Thoracic aorta (tissue), 2 donors: ENCODE measurements around the gene KCTD3. TPM values are rescaled to one million over a fixed set of nuclear protein-coding genes. Genes with fewer than 3 reads are reported as not detected.

ENCODE experiments used
- ATAC-seq: fragments of 150-250 bp; one replicate; pipeline ENCODE4 v1.8.0; 2017; ENCODE audit warnings: low read depth; ENCODE audit not compliant: insufficient number of reproducible peaks, low FRiP score
- DNase-seq: peaks from one replicate; pipeline ENCODE4 v3.0.0-alpha.2; 2020; ENCODE audit warnings: low spot score
- H3K27ac ChIP-seq, 2 donors: fragments of 200-600 bp; sonication (generic); 1 replicate in 1 of 2; 2 replicates in 1 of 2; pipeline ENCODE4 v1.5.1; 2016; ENCODE audit warnings: mild to moderate bottlenecking in 2 of 2, moderate library complexity in 2 of 2
- H3K27me3 ChIP-seq: fragments of 200-600 bp; sonication (generic); replicated peaks from 2 replicates; pipeline ENCODE4 v1.6.0; 2016; ENCODE audit warnings: mild to moderate bottlenecking; ENCODE audit not compliant: insufficient read depth
- H3K36me3 ChIP-seq: fragments of 200-600 bp; sonication (generic); one replicate; pipeline ENCODE4 v1.5.1; 2016
- H3K4me1 ChIP-seq, 2 donors: fragments of 200-600 bp; sonication (generic); 1 replicate in 1 of 2; 2 replicates in 1 of 2; pipeline versions ENCODE4 v1.5.1 to v1.6.0; 2016; ENCODE audit warnings: low read depth in 2 of 2, mild to moderate bottlenecking in 1 of 2; ENCODE audit not compliant: control insufficient read depth in 1 of 2
- H3K4me3 ChIP-seq: fragments of 200-600 bp; sonication (generic); 2 replicates; pipeline ENCODE4 v1.5.1; 2016; ENCODE audit warnings: mild to moderate bottlenecking
- H3K9me3 ChIP-seq: fragments of 200-600 bp; sonication (generic); 2 replicates; pipeline ENCODE4 v1.5.1; 2016
- CTCF ChIP-seq: fragments of 200-600 bp; sonication (generic); IDR thresholded peaks from one replicate; pipeline ENCODE4 v1.5.1; 2019; ENCODE audit warnings: antibody characterized with exemption
- total RNA-seq, 2 donors: library from RNA; depleted of rRNA; stranded (reverse); fragments of >200 nt; gene quantifications; one replicate each; pipeline versions ENCODE4 v1.1.0 to v1.2.3, GENCODE V29; 2016

Gene KCTD3
- total RNA-seq, 2 donors from 2014 or later: 31.0 to 50.7 TPM

DNA sequence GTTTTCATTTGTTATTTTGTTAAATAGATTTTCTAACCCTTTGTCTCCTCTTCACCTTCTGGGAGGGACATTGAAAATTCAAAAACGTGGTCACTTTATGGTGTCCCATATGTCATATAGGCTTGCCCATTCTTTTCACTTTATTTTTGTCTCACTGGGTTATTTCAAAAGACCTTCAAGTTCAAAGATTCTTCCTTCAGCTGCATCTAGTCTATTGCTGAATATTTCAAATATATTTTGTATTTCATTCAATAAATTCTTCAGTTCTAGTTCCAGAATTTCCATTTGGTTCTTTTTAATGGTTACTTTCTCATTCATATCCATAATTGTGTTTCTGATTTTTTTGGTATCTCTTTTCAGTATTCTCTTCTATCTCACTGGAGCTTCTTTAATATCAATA lies 11.6 kb upstream of the KCTD3 start:
- no peaks in the 10 kb centered on the region for H3K36me3 ChIP-seq
- TF ChIP-seq CTCF: no peak
- no peak for DNase-seq
- peaks cover 7% of the 10 kb centered on the region for H3K9me3 ChIP-seq
- H3K27ac ChIP-seq: no peak overlapping the region
- H3K4me1 ChIP-seq: no peaks in the 10 kb centered on the region
- H3K27me3 ChIP-seq: no peaks in the 10 kb centered on the region
- H3K4me3 ChIP-seq: no peak overlapping the region
- ATAC-seq: no peak

GRCh38 chr1:215556996-215557395 lies 10.1 kb upstream of the KCTD3 start:
- Histone ChIP-seq H3K9me3 (peaks cover 7% of the 10 kb centered on the region), H3K27me3 (no peaks in the 10 kb centered on the region), H3K4me1 (no peaks in the 10 kb centered on the region), H3K4me3 (no peak overlapping the region), H3K36me3 (no peaks in the 10 kb centered on the region), H3K27ac (no peak overlapping the region)
- ATAC-seq: no peak
- no peak for TF ChIP-seq CTCF
- DNase-seq: no peak

DNA sequence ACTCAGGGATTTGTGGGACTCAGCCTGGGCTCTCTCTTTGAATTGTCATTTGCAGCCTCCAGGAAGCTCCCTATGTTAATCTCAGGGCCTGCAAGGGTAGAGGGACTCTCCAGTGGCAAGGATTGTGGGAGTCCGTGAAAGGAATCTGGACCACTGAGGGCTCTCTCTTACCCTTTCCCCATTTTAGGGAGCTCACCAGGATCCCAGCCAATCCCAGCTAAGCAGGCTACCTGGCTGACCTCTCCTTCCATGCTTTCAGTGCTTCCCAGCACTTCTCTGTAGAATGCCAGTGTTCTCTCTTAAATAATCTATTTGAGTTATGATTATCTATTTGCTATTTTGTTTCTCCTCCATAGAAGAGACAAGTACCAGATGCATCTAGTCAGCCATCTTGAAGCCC lies 9.6 kb upstream of the KCTD3 start:
- H3K4me1 ChIP-seq: no peaks in the 10 kb centered on the region
- peaks cover 7% of the 10 kb centered on the region for H3K9me3 ChIP-seq
- TF ChIP-seq CTCF: no peak
- no peak overlapping the region for H3K4me3 ChIP-seq
- no peaks in the 10 kb centered on the region for H3K36me3 ChIP-seq
- H3K27ac ChIP-seq: no peak overlapping the region
- ATAC-seq: no peak
- no peak for DNase-seq
- H3K27me3 ChIP-seq: no peaks in the 10 kb centered on the region

DNA sequence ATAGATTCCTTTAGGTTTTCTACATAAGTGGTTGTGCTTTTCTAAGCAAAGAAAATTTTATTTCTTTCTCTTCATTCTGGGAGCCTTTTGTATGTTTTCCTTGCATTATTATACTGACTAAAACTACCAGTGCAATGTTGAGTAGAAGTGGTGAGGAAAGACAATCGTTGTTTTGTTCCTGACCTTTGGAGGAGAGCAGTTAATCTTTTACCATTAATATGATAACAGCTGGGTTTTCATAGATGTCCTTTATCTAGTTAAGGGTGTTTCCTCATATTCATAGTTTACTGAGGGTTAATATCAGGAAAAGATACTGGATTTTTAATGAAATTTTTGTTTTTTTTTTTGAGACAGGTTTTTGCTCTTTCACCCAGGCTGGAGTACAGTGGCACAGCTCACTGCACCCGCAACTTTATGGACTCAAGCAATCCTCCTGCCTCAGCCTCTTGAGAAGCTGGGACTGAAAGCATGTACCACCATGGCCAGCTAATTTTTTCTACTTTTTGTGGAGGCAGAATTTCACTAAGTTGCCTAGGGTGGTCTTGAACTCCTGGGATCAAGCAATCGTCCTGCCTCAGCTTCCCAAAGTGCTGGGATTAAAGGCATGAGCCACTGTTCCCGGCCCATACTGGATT lies 9.0 kb upstream of the KCTD3 start:
- H3K4me1 ChIP-seq: no peaks in the 10 kb centered on the region
- no peak for TF ChIP-seq CTCF
- DNase-seq: no peak
- ATAC-seq: no peak
- H3K36me3 ChIP-seq: no peaks in the 10 kb centered on the region
- no peak overlapping the region for H3K27ac ChIP-seq
- peaks cover 7% of the 10 kb centered on the region for H3K9me3 ChIP-seq
- no peaks in the 10 kb centered on the region for H3K27me3 ChIP-seq
- H3K4me3 ChIP-seq: no peak overlapping the region

- TF ChIP-seq CTCF: no peak
- Histone ChIP-seq H3K27me3 (no peaks in the 10 kb centered on the region), H3K27ac (peak overlapping the region; percentile 80 to 89), H3K4me3 (peak overlapping the region; percentile 94), H3K4me1 (peaks cover 8 to 33% of the 10 kb centered on the region in 2 donors), H3K9me3 (no peaks in the 10 kb centered on the region), H3K36me3 (no peaks in the 10 kb centered on the region)
- DNase-seq (no peak), ATAC-seq (peak; percentile 34)
Observed at GRCh38 chr1:215567491-215568298, 591 bp downstream of the KCTD3 start.
